Measurements from ENCODE around the gene DBR1. TPM values are rescaled to one million over a fixed set of nuclear protein-coding genes. Genes with fewer than 3 reads are reported as not detected.
"Not testable (repeated sequence)": the region's sequence is repeated elsewhere in the genome, so short reads cannot be mapped to it uniquely, and the experiment has no call there.

DBR1 gene
- total RNA-seq, 5 donors from 2014 or later (not counting 1 experiment from before 2014, with no cell fraction given) = 13.1 to 32.2 (median 27.2) TPM

GRCh38 chr3:138148503-138148902 is 26.2 kb downstream of the DBR1 start:
- Histone ChIP-seq H3K4me3 (ENCODE audit: control insufficient read depth in 1 of 2, extremely low read depth in 1 of 2, low read length in 1 of 2) (no peak overlapping the region), H3K36me3 (ENCODE audit: control insufficient read depth in 2 of 2, extremely low read depth in 1 of 2, insufficient read depth in 1 of 2, low read length in 1 of 2) (no peaks in the 10 kb centered on the region), H3K4me1 (ENCODE audit: control insufficient read depth in 1 of 2, extremely low read depth in 1 of 2, insufficient read depth in 2 of 2, low read length in 2 of 2) (no peaks in the 10 kb centered on the region), H3K27ac (ENCODE audit: low read length) (no peak overlapping the region), H3K9me3 (no peaks in the 10 kb centered on the region), H3K27me3 (replicated peaks in 1 of 2; ENCODE audit: control insufficient read depth in 2 of 2, extremely low read depth in 1 of 2, insufficient read depth in 2 of 2, low read length in 1 of 2) (no peaks in the 10 kb centered on the region)
- ChIA-PET CTCF (no interaction called here), POLR2A (no interaction called here)
- Mint-ChIP-seq H3K27ac (no peak overlapping the region), H3K4me1 (no peaks in the 10 kb centered on the region), H3K27me3 (peaks cover 0 to 2% of the 10 kb centered on the region in 2 donors), H3K4me3 (no peak overlapping the region), H3K36me3 (no peaks in the 10 kb centered on the region), H3K9me3 (peaks cover 0 to 2% (median 2%) of the 10 kb centered on the region in 3 donors)
- no peak for ATAC-seq (replicated peaks in 1 of 4)
- DNase-seq = no peak
- WGBS (ENCODE audit: insufficient coverage) = no CpG with 5 or more reads among the region's 4 CpGs

- H3K4me1 Mint-ChIP-seq; POLR2A ChIA-PET; H3K36me3 Mint-ChIP-seq; DNase-seq; H3K27ac ChIP-seq (ENCODE audit: low read length); CTCF ChIA-PET; H3K4me1 ChIP-seq (ENCODE audit: control insufficient read depth in 1 of 2, extremely low read depth in 1 of 2, insufficient read depth in 2 of 2, low read length in 2 of 2); ATAC-seq (replicated peaks in 1 of 4); H3K4me3 Mint-ChIP-seq; H3K9me3 ChIP-seq; H3K27ac Mint-ChIP-seq; H3K9me3 Mint-ChIP-seq; H3K36me3 ChIP-seq (ENCODE audit: control insufficient read depth in 2 of 2, extremely low read depth in 1 of 2, insufficient read depth in 1 of 2, low read length in 1 of 2); H3K4me3 ChIP-seq (ENCODE audit: control insufficient read depth in 1 of 2, extremely low read depth in 1 of 2, low read length in 1 of 2); H3K27me3 ChIP-seq (replicated peaks in 1 of 2; ENCODE audit: control insufficient read depth in 2 of 2, extremely low read depth in 1 of 2, insufficient read depth in 2 of 2, low read length in 1 of 2): not testable (repeated sequence)
- 96% methylated on average over 3 of the region's 3 CpGs for WGBS (ENCODE audit: insufficient coverage)
- H3K27me3 Mint-ChIP-seq = peaks cover 10 to 12% of the 10 kb centered on the region in 2 donors
Measured at GRCh38 chr3:138142181-138142580, 32.5 kb downstream of the DBR1 start.

- H3K27ac ChIP-seq (ENCODE audit: low read length) = no peak overlapping the region
- CTCF ChIA-PET = no interaction called here
- no peaks in the 10 kb centered on the region for H3K4me1 ChIP-seq (ENCODE audit: control insufficient read depth in 1 of 2, extremely low read depth in 1 of 2, insufficient read depth in 2 of 2, low read length in 2 of 2)
- no peak overlapping the region for H3K27ac Mint-ChIP-seq
- DNase-seq (no peak), ATAC-seq (replicated peaks in 1 of 4) (no peak)
- H3K4me3 ChIP-seq (ENCODE audit: control insufficient read depth in 1 of 2, extremely low read depth in 1 of 2, low read length in 1 of 2) = no peak overlapping the region
- no peaks in the 10 kb centered on the region for H3K27me3 ChIP-seq (replicated peaks in 1 of 2; ENCODE audit: control insufficient read depth in 2 of 2, extremely low read depth in 1 of 2, insufficient read depth in 2 of 2, low read length in 1 of 2)
- H3K9me3 ChIP-seq = no peaks in the 10 kb centered on the region
- POLR2A ChIA-PET = no interaction called here
- H3K36me3 Mint-ChIP-seq = no peaks in the 10 kb centered on the region
- no peaks in the 10 kb centered on the region for H3K4me1 Mint-ChIP-seq
- no peak overlapping the region for H3K4me3 Mint-ChIP-seq
- H3K36me3 ChIP-seq (ENCODE audit: control insufficient read depth in 2 of 2, extremely low read depth in 1 of 2, insufficient read depth in 1 of 2, low read length in 1 of 2) = no peaks in the 10 kb centered on the region
- H3K9me3 Mint-ChIP-seq = no peaks in the 10 kb centered on the region
- peaks cover 8 to 12% of the 10 kb centered on the region in 2 donors for H3K27me3 Mint-ChIP-seq
Measured at GRCh38 chr3:138140940-138141339, 33.8 kb downstream of the DBR1 start.

GRCh38 chr3:138139691-138140090 is 35.0 kb downstream of the DBR1 start:
- Mint-ChIP-seq H3K27me3 (peaks cover 8 to 14% of the 10 kb centered on the region in 2 donors), H3K27ac (no peak overlapping the region), H3K9me3 (no peaks in the 10 kb centered on the region), H3K36me3 (no peaks in the 10 kb centered on the region), H3K4me1 (no peaks in the 10 kb centered on the region), H3K4me3 (no peak overlapping the region)
- no peak overlapping the region for H3K4me3 ChIP-seq (ENCODE audit: control insufficient read depth in 1 of 2, extremely low read depth in 1 of 2, low read length in 1 of 2)
- H3K27me3 ChIP-seq (replicated peaks in 1 of 2; ENCODE audit: control insufficient read depth in 2 of 2, extremely low read depth in 1 of 2, insufficient read depth in 2 of 2, low read length in 1 of 2) = no peaks in the 10 kb centered on the region
- POLR2A ChIA-PET = no interaction called here
- no peak for DNase-seq
- no CpG with 5 or more reads among the region's 2 CpGs for WGBS (ENCODE audit: insufficient coverage)
- no peak for ATAC-seq (replicated peaks in 1 of 4)
- no peak overlapping the region for H3K27ac ChIP-seq (ENCODE audit: low read length)
- no peaks in the 10 kb centered on the region for H3K36me3 ChIP-seq (ENCODE audit: control insufficient read depth in 2 of 2, extremely low read depth in 1 of 2, insufficient read depth in 1 of 2, low read length in 1 of 2)
- no peaks in the 10 kb centered on the region for H3K9me3 ChIP-seq
- H3K4me1 ChIP-seq (ENCODE audit: control insufficient read depth in 1 of 2, extremely low read depth in 1 of 2, insufficient read depth in 2 of 2, low read length in 2 of 2) = no peaks in the 10 kb centered on the region
- CTCF ChIA-PET = no interaction called here

DNA sequence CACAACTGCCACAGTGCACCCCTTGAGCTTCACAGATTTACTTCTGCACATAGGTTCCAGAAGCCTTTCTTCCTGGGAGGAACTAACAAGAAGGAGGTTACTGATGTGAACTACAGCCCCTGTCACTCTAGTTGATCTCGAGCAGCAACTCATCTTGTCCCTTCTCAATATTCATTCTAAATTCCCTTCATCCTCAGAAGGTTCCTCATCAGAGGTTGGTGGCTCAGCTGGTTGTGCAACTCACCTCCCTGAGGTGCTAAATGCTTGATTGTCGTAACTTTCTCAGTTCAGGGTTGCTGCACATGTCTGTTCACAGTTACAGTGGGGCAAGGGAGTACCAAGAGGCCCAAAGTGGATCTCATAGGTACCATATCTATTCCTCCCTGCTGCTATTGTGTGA is 36.9 kb downstream of the DBR1 start:
- no peaks in the 10 kb centered on the region for H3K36me3 Mint-ChIP-seq
- 27% methylated on average over 1 of the region's 2 CpGs for WGBS (ENCODE audit: insufficient coverage)
- DNase-seq (no peak), ATAC-seq (replicated peaks in 1 of 4) (no peak)
- H3K36me3 ChIP-seq (ENCODE audit: control insufficient read depth in 2 of 2, extremely low read depth in 1 of 2, insufficient read depth in 1 of 2, low read length in 1 of 2) = no peaks in the 10 kb centered on the region
- no peak overlapping the region for H3K4me3 Mint-ChIP-seq
- H3K4me3 ChIP-seq (ENCODE audit: control insufficient read depth in 1 of 2, extremely low read depth in 1 of 2, low read length in 1 of 2) = no peak overlapping the region
- no peaks in the 10 kb centered on the region for H3K9me3 Mint-ChIP-seq
- ChIA-PET CTCF (interaction anchor here in 1 of 2 donors (0.7 kb wide), 1 partner anchor 1038 kb away, joined by 3 read pairs; no protein-coding TSS in a partner anchor), POLR2A (no interaction called here)
- H3K27me3 ChIP-seq (replicated peaks in 1 of 2; ENCODE audit: control insufficient read depth in 2 of 2, extremely low read depth in 1 of 2, insufficient read depth in 2 of 2, low read length in 1 of 2) = no peaks in the 10 kb centered on the region
- no peak overlapping the region for H3K27ac ChIP-seq (ENCODE audit: low read length)
- no peaks in the 10 kb centered on the region for H3K4me1 ChIP-seq (ENCODE audit: control insufficient read depth in 1 of 2, extremely low read depth in 1 of 2, insufficient read depth in 2 of 2, low read length in 2 of 2)
- no peak overlapping the region for H3K27ac Mint-ChIP-seq
- no peaks in the 10 kb centered on the region for H3K9me3 ChIP-seq
- H3K27me3 Mint-ChIP-seq = peaks cover 8 to 14% of the 10 kb centered on the region in 2 donors
- no peaks in the 10 kb centered on the region for H3K4me1 Mint-ChIP-seq

DNA sequence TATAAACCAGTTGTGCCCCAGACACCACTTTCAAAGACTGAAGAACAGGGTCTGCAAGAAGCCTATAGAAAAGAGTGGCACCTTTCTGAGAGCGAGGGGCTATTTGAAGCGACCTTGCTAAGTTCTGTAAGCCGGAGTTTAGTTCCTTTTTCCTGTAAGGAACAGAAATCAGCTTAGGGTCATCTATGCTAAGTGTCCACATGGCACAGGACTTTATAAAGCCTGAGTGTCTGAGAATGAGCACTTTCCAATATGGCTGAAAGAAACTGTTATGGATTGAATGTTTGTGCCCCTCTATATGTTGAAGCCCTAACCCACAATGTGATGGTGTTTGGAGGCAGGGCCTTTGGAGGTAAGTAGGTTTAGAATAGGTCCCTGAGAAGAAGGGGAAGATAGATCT is 38.5 kb downstream of the DBR1 start:
- Histone ChIP-seq H3K27ac (ENCODE audit: low read length) (no peak overlapping the region), H3K4me1 (ENCODE audit: control insufficient read depth in 1 of 2, extremely low read depth in 1 of 2, insufficient read depth in 2 of 2, low read length in 2 of 2) (no peaks in the 10 kb centered on the region), H3K9me3 (no peaks in the 10 kb centered on the region), H3K36me3 (ENCODE audit: control insufficient read depth in 2 of 2, extremely low read depth in 1 of 2, insufficient read depth in 1 of 2, low read length in 1 of 2) (no peaks in the 10 kb centered on the region), H3K27me3 (replicated peaks in 1 of 2; ENCODE audit: control insufficient read depth in 2 of 2, extremely low read depth in 1 of 2, insufficient read depth in 2 of 2, low read length in 1 of 2) (no peaks in the 10 kb centered on the region), H3K4me3 (ENCODE audit: control insufficient read depth in 1 of 2, extremely low read depth in 1 of 2, low read length in 1 of 2) (no peak overlapping the region)
- Mint-ChIP-seq H3K9me3 (no peaks in the 10 kb centered on the region), H3K4me1 (no peaks in the 10 kb centered on the region), H3K36me3 (no peaks in the 10 kb centered on the region), H3K4me3 (no peak overlapping the region), H3K27ac (no peak overlapping the region), H3K27me3 (peaks cover 4 to 10% of the 10 kb centered on the region in 2 donors)
- ATAC-seq (replicated peaks in 1 of 4) (no peak), DNase-seq (no peak)
- POLR2A ChIA-PET = interaction anchor here in 1 of 2 donors (0.7 kb wide), 1 partner anchor 20 kb away, joined by 4 read pairs; no protein-coding TSS in a partner anchor
- 94% methylated on average over 3 of the region's 3 CpGs for WGBS (ENCODE audit: insufficient coverage)
- CTCF ChIA-PET = no interaction called here

DNA sequence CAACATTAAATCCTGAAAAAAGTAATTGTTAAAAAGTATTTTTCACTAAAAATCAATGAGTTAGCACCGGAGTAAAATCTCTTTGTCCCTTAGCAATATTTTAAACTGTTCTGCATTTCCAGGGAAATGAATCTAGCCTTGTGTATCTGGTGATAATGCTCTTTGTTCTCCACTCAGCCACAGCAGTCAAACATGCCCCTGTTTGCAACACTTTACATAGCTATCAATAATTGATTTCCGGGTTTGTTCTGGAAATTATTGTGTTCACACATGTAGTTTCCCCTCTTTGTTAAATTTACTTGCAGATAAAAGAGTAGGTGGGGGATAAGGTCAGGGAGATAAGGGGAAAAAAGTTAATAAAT is 38.9 kb downstream of the DBR1 start:
- H3K9me3 Mint-ChIP-seq = no peaks in the 10 kb centered on the region
- peaks cover 4 to 8% of the 10 kb centered on the region in 2 donors for H3K27me3 Mint-ChIP-seq
- ATAC-seq (replicated peaks in 1 of 4) = no peak
- no peak overlapping the region for H3K4me3 Mint-ChIP-seq
- CTCF ChIA-PET = interaction anchor here in 1 of 2 donors (0.8 kb wide), 1 partner anchor 283 kb away, joined by 4 read pairs; no protein-coding TSS in a partner anchor
- no peaks in the 10 kb centered on the region for H3K4me1 Mint-ChIP-seq
- H3K4me1 ChIP-seq (ENCODE audit: control insufficient read depth in 1 of 2, extremely low read depth in 1 of 2, insufficient read depth in 2 of 2, low read length in 2 of 2) = no peaks in the 10 kb centered on the region
- no peaks in the 10 kb centered on the region for H3K9me3 ChIP-seq
- H3K4me3 ChIP-seq (ENCODE audit: control insufficient read depth in 1 of 2, extremely low read depth in 1 of 2, low read length in 1 of 2) = no peak overlapping the region
- H3K27ac Mint-ChIP-seq = no peak overlapping the region
- WGBS (ENCODE audit: insufficient coverage) = no CpG with 5 or more reads among the region's 2 CpGs
- no peak overlapping the region for H3K27ac ChIP-seq (ENCODE audit: low read length)
- H3K36me3 Mint-ChIP-seq = no peaks in the 10 kb centered on the region
- H3K36me3 ChIP-seq (ENCODE audit: control insufficient read depth in 2 of 2, extremely low read depth in 1 of 2, insufficient read depth in 1 of 2, low read length in 1 of 2) = no peaks in the 10 kb centered on the region
- DNase-seq = no peak
- POLR2A ChIA-PET = interaction anchor here in 1 of 2 donors (0.7 kb wide), 1 partner anchor 20 kb away, joined by 4 read pairs; no protein-coding TSS in a partner anchor
- H3K27me3 ChIP-seq (replicated peaks in 1 of 2; ENCODE audit: control insufficient read depth in 2 of 2, extremely low read depth in 1 of 2, insufficient read depth in 2 of 2, low read length in 1 of 2) = peaks cover 0 to 3% of the 10 kb centered on the region in 2 experiments

All from T-cell (primary cell).